HepG2 (cell line): Measurements from ENCODE around the gene STAM. TPM values are rescaled to one million over a fixed set of nuclear protein-coding genes. Genes with fewer than 3 reads are reported as not detected.

Experiments used
- EEA1 ChIP-seq: sonication (generic); formaldehyde crosslinking; IDR thresholded peaks from 2 replicates; pipeline ENCODE4 v1.5.1; 2020; ENCODE audit warnings: mild to moderate bottlenecking, missing genetic modification reagents, borderline replicate concordance
- GATAD2A ChIP-seq: IDR thresholded peaks from 2 replicates; pipeline ENCODE4 v1.6.1; 2016
- LCORL ChIP-seq, 2 experiments: fragments of 450-650 bp in 1 of 2; sonication (generic) in 1 of 2; formaldehyde crosslinking in 1 of 2; IDR thresholded peaks; 2 replicates each; pipeline versions ENCODE4 v1.5.0 to v1.6.1; 2017 to 2020; ENCODE audit warnings: antibody characterized with exemption in 1 of 2, missing genetic modification reagents in 1 of 2
- MXD1 ChIP-seq: sonication (generic); formaldehyde crosslinking; IDR thresholded peaks from 2 replicates; pipeline ENCODE4 v1.4.0; 2020; ENCODE audit warnings: mild to moderate bottlenecking, missing genetic modification reagents
- MXD4 ChIP-seq: IDR thresholded peaks from 2 replicates; pipeline ENCODE4 v1.6.1; 2016; ENCODE audit warnings: mild to moderate bottlenecking, missing biosample characterization, missing genetic modification reagents
- MXI1 ChIP-seq: IDR thresholded peaks from 3 replicates; pipeline ENCODE4 v1.6.1; 2012; ENCODE audit warnings: low read depth, low read length, inconsistent platforms, borderline replicate concordance
- NFIB ChIP-seq: sonication (generic); formaldehyde crosslinking; IDR thresholded peaks from 2 replicates; pipeline ENCODE4 v1.9.0; 2021; ENCODE audit warnings: missing genetic modification reagents, mild to moderate bottlenecking, borderline replicate concordance
- NR3C1 ChIP-seq: sonication (generic); formaldehyde crosslinking; IDR thresholded peaks from 2 replicates; pipeline ENCODE4 v1.4.0; 2020; ENCODE audit warnings: missing genetic modification reagents
- SALL1 ChIP-seq: sonication (generic); formaldehyde crosslinking; IDR thresholded peaks from 2 replicates; pipeline ENCODE4 v1.8.0; 2022; ENCODE audit warnings: mild to moderate bottlenecking, missing genetic modification reagents
- ZBED4 ChIP-seq: sonication (generic); formaldehyde crosslinking; IDR thresholded peaks from 2 replicates; pipeline ENCODE4 v1.4.0; 2020; ENCODE audit warnings: missing genetic modification reagents, borderline replicate concordance
- ZNF275 ChIP-seq: sonication (generic); formaldehyde crosslinking; IDR thresholded peaks from 2 replicates; pipeline ENCODE4 v1.8.0; 2022; ENCODE audit warnings: missing genetic modification reagents, mild to moderate bottlenecking, inconsistent platforms, borderline replicate concordance
- ZNF574 ChIP-seq: sonication (generic); formaldehyde crosslinking; IDR thresholded peaks from 2 replicates; pipeline ENCODE4 v1.4.0; 2020; ENCODE audit warnings: missing genetic modification reagents
- ZNF605 ChIP-seq: sonication (generic); formaldehyde crosslinking; IDR thresholded peaks from 2 replicates; pipeline ENCODE4 v1.8.0; 2022; ENCODE audit warnings: mild to moderate bottlenecking, missing genetic modification reagents
- ZNF710 ChIP-seq: sonication (generic); formaldehyde crosslinking; IDR thresholded peaks from 2 replicates; pipeline ENCODE4 v1.5.0; 2020; ENCODE audit warnings: mild to moderate bottlenecking, missing genetic modification reagents, borderline replicate concordance
- ZNF768 ChIP-seq: sonication (generic); formaldehyde crosslinking; IDR thresholded peaks from 2 replicates; pipeline ENCODE4 v1.4.0; 2020; ENCODE audit warnings: missing genetic modification reagents
- polyA plus RNA-seq, 8 experiments: library from polyadenylated mRNA; depleted of rRNA in 3 of 8; stranded (reverse) in 7 of 8; unstranded in 1 of 8; fragments of >200 nt; fragmentation: Illumina TruSeq in 4 of 8; extraction: Trizol in 4 of 8; gene quantifications; 2 replicates each; pipeline versions ENCODE4 v1.2.1 to v1.2.3, GENCODE V29; 2011 to 2016; ENCODE audit warnings: low read depth in 4 of 8, missing spikeins in 1 of 8, mixed read lengths in 1 of 8; ENCODE audit not compliant: insufficient read depth in 1 of 8
- total RNA-seq, 5 experiments: library from RNA; depleted of rRNA; stranded (reverse); fragments of >200 nt; fragmentation: Illumina TruSeq; extraction: Trizol; gene quantifications; 2 replicates each; pipeline ENCODE4 v1.2.3, GENCODE V29; 2016; ENCODE audit warnings: low read depth in 1 of 5

The STAM gene
- total and polyA plus RNA-seq, 2 of the 13 experiments (the other 11 are each of a cell fraction or from before 2014, with no cell fraction given) = 19.5 to 25.1 TPM

GRCh38 chr10:17617031-17617911 lies 26.7 kb upstream of the STAM start, which contains the start of gene HACD1 (continued):
- no peak for TF ChIP-seq LCORL (IDR thresholded peaks at IDR 0.05)
- TF ChIP-seq LCORL (CRISPR knock-in tag; IDR thresholded peaks at IDR 0.05) = no peak
- peak; percentile 84; the same call in 1 of the 2 replicates for TF ChIP-seq ZNF710 (CRISPR knock-in tag)
- TF ChIP-seq ZNF574 = peak; percentile 89
- no peak; the same call in 1 of the 2 replicates for TF ChIP-seq ZNF605
- no peak for TF ChIP-seq NR3C1
- peak; percentile 46; the same call in 1 of the 2 replicates for TF ChIP-seq ZNF768 (CRISPR knock-in tag)
- TF ChIP-seq EEA1 (CRISPR knock-in tag) = no peak
- TF ChIP-seq NFIB (CRISPR knock-in tag) = no peak
- peak; percentile 59; the same call in 1 of the 2 replicates for TF ChIP-seq GATAD2A (CRISPR knock-in tag)
- TF ChIP-seq SALL1 (CRISPR knock-in tag) = peak; percentile 80; the same call in 1 of the 2 replicates
- 0 out of 2 replicates have a peak, but pooled peaks have one; percentile 34 for TF ChIP-seq MXD4 (CRISPR knock-in tag)
- TF ChIP-seq MXD1 (CRISPR knock-in tag) = peak; percentile 76; the same call in 1 of the 2 replicates
- 0 out of 2 replicates have a peak, but pooled peaks have one; percentile 1 for TF ChIP-seq ZNF275
- TF ChIP-seq MXI1 = peak; percentile 73; the same call in 2 of the 3 replicates
- TF ChIP-seq ZBED4 (CRISPR knock-in tag) = no peak; the same call in 1 of the 2 replicates
